BLaER1 treated with 17β-estradiol and CSF1 and Interleukin-3, amounts not matched to agents 10 nM and 100 nM (cell line): ENCODE results near the gene FKRP.

Source experiments
- H3K27ac ChIP-seq, 11 experiments: shearing (Covaris generic); formaldehyde crosslinking; 2 replicates each; pipeline ENCODE4 v1.8.1; 2022
- H3K27me3 ChIP-seq, 11 experiments: shearing (Covaris generic); formaldehyde crosslinking; 2 replicates each; pipeline ENCODE4 v1.8.1; 2022
- H3K36me3 ChIP-seq, 11 experiments: shearing (Covaris generic); formaldehyde crosslinking; 2 replicates each; pipeline ENCODE4 v1.8.1; 2022
- H3K4me1 ChIP-seq, 10 experiments: shearing (Covaris generic); formaldehyde crosslinking; 2 replicates each; pipeline ENCODE4 v1.8.1; 2022
- H3K4me2 ChIP-seq, 11 experiments: shearing (Covaris generic); formaldehyde crosslinking; 2 replicates each; pipeline ENCODE4 v1.8.1; 2022
- H3K4me3 ChIP-seq, 10 experiments: shearing (Covaris generic); formaldehyde crosslinking; 2 replicates each; pipeline ENCODE4 v1.8.1; 2022
- H3K9ac ChIP-seq, 11 experiments: shearing (Covaris generic); formaldehyde crosslinking; 2 replicates each; pipeline ENCODE4 v1.8.1; 2022
- H3K9me3 ChIP-seq, 11 experiments: shearing (Covaris generic); formaldehyde crosslinking; replicated peaks in 1 of 11; 2 replicates each; pipeline ENCODE4 v1.8.1; 2022
- H4K20me1 ChIP-seq, 11 experiments: shearing (Covaris generic); formaldehyde crosslinking; 2 replicates each; pipeline ENCODE4 v1.8.1; 2022
- Cebpa-rat ChIP-seq, 11 experiments: shearing (Covaris generic); IDR thresholded peaks; 2 replicates each; pipeline ENCODE4 v1.8.1; 2022

FKRP gene

DNA sequence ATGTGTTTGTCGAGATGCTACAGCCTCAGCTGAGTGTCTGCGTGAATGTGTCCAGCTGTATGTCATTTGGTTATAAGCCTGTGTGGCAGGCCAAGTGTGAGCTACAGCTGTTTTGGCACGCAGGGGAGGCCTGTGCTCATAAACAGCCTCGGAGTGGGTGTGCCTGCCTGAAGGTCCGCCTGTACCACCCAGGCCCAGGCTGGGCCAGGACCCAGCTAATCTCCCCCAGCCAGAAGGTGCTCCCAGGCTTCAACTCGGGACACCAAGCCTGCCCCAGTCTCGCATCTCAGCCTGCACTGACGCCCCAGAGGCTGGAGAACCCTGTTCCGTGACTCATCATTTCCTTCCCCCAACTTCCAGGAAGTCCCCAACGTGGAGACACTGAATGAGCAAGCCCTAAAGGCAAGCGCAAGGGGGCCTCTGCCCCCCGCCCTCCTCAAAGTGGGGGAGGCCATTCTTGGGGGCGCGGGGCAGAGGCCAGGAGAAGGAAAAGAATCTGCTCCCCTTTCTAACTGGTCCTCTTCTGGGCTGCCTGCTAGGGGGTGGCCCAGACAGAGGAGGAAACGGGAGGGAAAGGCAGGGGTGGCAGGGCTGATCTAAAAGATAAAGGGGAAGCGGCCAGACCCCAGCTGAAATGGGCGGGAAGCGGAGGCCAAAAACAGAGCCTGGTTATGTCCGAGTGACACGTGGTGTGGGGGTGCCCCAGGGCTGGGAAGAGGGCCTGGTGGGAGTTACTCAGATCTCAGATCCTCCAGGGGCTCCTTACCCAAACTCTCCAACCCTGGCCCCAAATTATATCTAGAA, 40.6 kb downstream of the FKRP start:
- H3K36me3 ChIP-seq = peaks cover 21 to 48% (median 45%) of the 10 kb centered on the region in 11 experiments
- H3K9ac ChIP-seq = peak overlapping the region; percentile 88 to 99 (median 94)
- H3K4me2 ChIP-seq = peak overlapping the region; percentile 87 to 98 (median 94)
- H3K4me3 ChIP-seq = peak overlapping the region; percentile 85 to 99 (median 96)
- no peaks in the 10 kb centered on the region for H3K9me3 ChIP-seq
- no peaks in the 10 kb centered on the region for H3K27me3 ChIP-seq
- peak overlapping the region; percentile 55 to 97 (median 93) for H3K27ac ChIP-seq
- TF ChIP-seq Cebpa-rat (IDR thresholded peaks at IDR 0.05) = no peak
- peaks cover 49 to 65% (median 57%) of the 10 kb centered on the region in 10 experiments for H3K4me1 ChIP-seq
- H4K20me1 ChIP-seq = peaks cover 0 to 69% (median 60%) of the 10 kb centered on the region in 11 experiments; a peak in 19 of 22 replicates

DNA sequence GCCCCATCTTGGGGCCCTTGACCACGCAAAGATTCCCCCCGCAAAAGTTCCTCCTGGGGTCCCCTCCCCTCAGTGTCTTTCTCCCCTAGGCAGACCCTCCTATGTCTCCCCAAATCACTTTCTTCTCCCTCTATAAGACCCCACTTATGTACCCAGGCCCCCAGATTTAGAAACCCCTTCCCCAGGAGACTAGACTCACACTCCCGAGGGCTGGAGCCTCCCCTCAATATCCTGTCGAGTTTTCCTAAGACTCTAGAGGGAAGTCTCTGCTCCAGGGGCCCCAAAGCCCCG, 41.1 kb downstream of the FKRP start:
- H3K4me3 ChIP-seq = peak overlapping the region; percentile 85 to 99 (median 96)
- TF ChIP-seq Cebpa-rat (IDR thresholded peaks at IDR 0.05) = no peak
- peaks cover 47 to 65% (median 57%) of the 10 kb centered on the region in 10 experiments for H3K4me1 ChIP-seq
- no peaks in the 10 kb centered on the region for H3K27me3 ChIP-seq
- H3K9ac ChIP-seq = peak overlapping the region; percentile 88 to 99 (median 94)
- H3K9me3 ChIP-seq = no peaks in the 10 kb centered on the region
- H3K36me3 ChIP-seq = peaks cover 15 to 42% (median 39%) of the 10 kb centered on the region in 11 experiments
- peaks cover 0 to 64% (median 54%) of the 10 kb centered on the region in 11 experiments; a peak in 19 of 22 replicates for H4K20me1 ChIP-seq
- H3K27ac ChIP-seq = peak overlapping the region; percentile 55 to 97 (median 93)
- peak overlapping the region; percentile 87 to 98 (median 94) for H3K4me2 ChIP-seq

DNA sequence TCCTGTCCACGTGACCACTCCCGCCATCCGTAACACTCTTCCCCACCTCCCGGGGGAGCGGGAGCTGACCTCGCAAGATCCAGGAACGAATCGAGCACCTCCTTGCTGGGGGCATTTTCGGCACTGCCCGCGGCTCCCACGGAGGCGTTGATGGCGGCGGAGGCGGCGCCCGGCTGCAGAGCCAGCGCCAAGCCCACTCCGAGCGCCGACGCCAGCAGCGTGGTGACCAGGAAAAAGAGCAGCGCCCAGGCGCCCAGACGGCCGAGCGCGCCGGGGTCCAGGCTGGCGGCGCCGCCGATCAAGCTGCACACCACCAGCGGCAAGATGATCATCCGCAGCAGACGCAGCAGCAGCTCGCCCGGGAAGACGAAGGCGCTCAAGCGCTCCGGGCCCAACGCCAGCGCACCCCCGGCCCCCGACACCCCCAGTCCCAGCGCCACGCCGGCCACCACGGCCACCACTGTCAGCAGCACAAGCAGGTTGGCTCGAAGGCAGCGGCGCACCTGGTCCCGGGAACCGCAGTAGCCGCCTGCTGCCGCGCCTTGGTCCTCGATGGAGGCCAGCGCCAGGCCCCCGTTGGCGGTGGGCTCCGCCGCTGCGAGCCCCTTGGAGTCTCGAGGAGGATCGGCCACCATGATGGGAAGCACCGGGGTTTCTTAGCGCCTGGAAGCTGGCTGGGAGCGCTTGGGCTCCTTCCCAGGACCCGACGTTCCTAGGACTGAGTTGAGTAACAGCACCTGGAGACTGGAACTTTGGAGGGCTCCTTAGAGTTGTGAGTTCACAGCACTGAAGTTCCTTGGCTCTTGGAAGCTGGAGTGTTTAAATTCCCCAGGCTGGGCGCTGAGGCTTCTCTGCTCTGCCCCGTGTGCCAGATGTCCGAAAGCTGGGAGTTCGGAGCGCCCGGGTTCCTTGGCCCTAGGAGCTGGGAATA, 41.7 kb downstream of the FKRP start:
- peak overlapping the region; percentile 88 to 99 (median 94) for H3K9ac ChIP-seq
- peaks cover 50 to 66% (median 61%) of the 10 kb centered on the region in 10 experiments for H3K4me1 ChIP-seq
- peak overlapping the region; percentile 55 to 97 (median 93) for H3K27ac ChIP-seq
- no peak for TF ChIP-seq Cebpa-rat (IDR thresholded peaks at IDR 0.05)
- H3K9me3 ChIP-seq = no peaks in the 10 kb centered on the region
- H4K20me1 ChIP-seq = peaks cover 0 to 57% (median 48%) of the 10 kb centered on the region in 11 experiments; a peak in 19 of 22 replicates
- H3K4me2 ChIP-seq = peak overlapping the region; percentile 87 to 98 (median 94)
- peaks cover 11 to 36% (median 33%) of the 10 kb centered on the region in 11 experiments for H3K36me3 ChIP-seq
- peak overlapping the region; percentile 85 to 99 (median 96) for H3K4me3 ChIP-seq
- no peaks in the 10 kb centered on the region for H3K27me3 ChIP-seq

GRCh38 chr19:46788262-46788967, 42.6 kb downstream of the FKRP start, which contains the start of gene SLC1A5:
Gene SLC1A5, minus strand, starts transcription at chr19:46788594. Its CDS starts 629 bp downstream, at chr19:46787965.
- Histone ChIP-seq H3K4me3 (peak within 1 kb of the TSS; percentile 85 to 99 (median 96)), H3K4me2 (peak within 1 kb of the TSS; percentile 87 to 98 (median 94)), H3K9me3 (no peaks in the 10 kb centered on the region), H3K4me1 (peaks cover 50 to 66% (median 61%) of the 10 kb centered on the region in 10 experiments), H3K36me3 (peaks cover 2 to 28% (median 25%) of the 10 kb centered on the region in 11 experiments), H3K27ac (peak within 1 kb of the TSS; percentile 55 to 97 (median 93); a peak in 21 of 22 replicates), H4K20me1 (peaks cover 0 to 49% (median 40%) of the 10 kb centered on the region in 11 experiments; a peak in 19 of 22 replicates), H3K9ac (peak within 1 kb of the TSS; percentile 88 to 99 (median 94)), H3K27me3 (no peaks in the 10 kb centered on the region)
- TF ChIP-seq Cebpa-rat (IDR thresholded peaks at IDR 0.05) = no peak

- no peak for TF ChIP-seq Cebpa-rat (IDR thresholded peaks at IDR 0.05)
- Histone ChIP-seq H3K9ac (peak overlapping the region in 2 of 11 experiments; percentile 30 to 44; a peak in 4 of 22 replicates), H3K9me3 (no peaks in the 10 kb centered on the region), H3K27me3 (no peaks in the 10 kb centered on the region), H3K36me3 (peaks cover 0 to 23% (median 20%) of the 10 kb centered on the region in 11 experiments; a peak in 19 of 22 replicates), H3K27ac (peak overlapping the region in 8 of 11 experiments; percentile 38 to 64 (median 53); a peak in 10 of 22 replicates), H3K4me1 (peaks cover 46 to 66% (median 61%) of the 10 kb centered on the region in 10 experiments), H3K4me2 (peak overlapping the region; percentile 33 to 98 (median 59)), H4K20me1 (peaks cover 0 to 44% (median 34%) of the 10 kb centered on the region in 11 experiments; a peak in 19 of 22 replicates), H3K4me3 (peak overlapping the region in 1 of 10 experiments; percentile 92; a peak in 2 of 20 replicates)
Measured at GRCh38 chr19:46788968-46789338, 43.1 kb downstream of the FKRP start.

DNA sequence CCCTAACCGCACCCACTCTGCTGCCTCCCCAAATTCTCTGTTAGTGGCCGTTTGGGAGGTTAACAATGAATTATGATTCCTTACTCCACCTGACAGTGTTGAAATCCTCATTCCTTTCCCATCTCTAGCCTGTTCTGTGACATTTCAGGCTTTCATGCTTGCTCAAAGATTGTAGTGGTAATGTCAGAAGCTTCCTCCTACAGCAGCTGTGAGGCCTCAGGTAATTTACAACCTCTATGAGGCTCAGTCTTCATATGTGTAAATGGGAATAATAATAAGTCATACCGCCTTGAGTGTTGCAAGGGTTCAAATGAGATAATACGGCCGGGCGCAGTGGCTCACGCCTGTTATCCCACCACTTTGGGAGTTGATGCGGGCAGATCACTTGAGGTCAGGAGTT, 43.5 kb downstream of the FKRP start:
- TF ChIP-seq Cebpa-rat (IDR thresholded peaks at IDR 0.05) = no peak
- Histone ChIP-seq H4K20me1 (peaks cover 0 to 40% (median 30%) of the 10 kb centered on the region in 11 experiments; a peak in 19 of 22 replicates), H3K9me3 (no peaks in the 10 kb centered on the region), H3K9ac (peak overlapping the region in 1 of 11 experiments; percentile 44; a peak in 2 of 22 replicates), H3K4me2 (peak overlapping the region; percentile 33 to 98 (median 59); a peak in 19 of 22 replicates), H3K36me3 (peaks cover 0 to 18% (median 15%) of the 10 kb centered on the region in 11 experiments; a peak in 16 of 22 replicates), H3K4me1 (peaks cover 42 to 65% (median 58%) of the 10 kb centered on the region in 10 experiments), H3K4me3 (no peak overlapping the region), H3K27me3 (no peaks in the 10 kb centered on the region), H3K27ac (peak overlapping the region in 4 of 11 experiments; percentile 38 to 64 (median 50); a peak in 3 of 22 replicates)

GRCh38 chr19:46791944-46792343, 46.1 kb downstream of the FKRP start:
- peak in 3 of 11 experiments; percentile 35 to 86 (median 45); a peak in 3 of 22 replicates for TF ChIP-seq Cebpa-rat (IDR thresholded peaks at IDR 0.05)
- no peaks in the 10 kb centered on the region for H3K9me3 ChIP-seq
- no peaks in the 10 kb centered on the region; a peak in 1 of 22 replicates for H3K27me3 ChIP-seq
- H3K9ac ChIP-seq = peak overlapping the region in 8 of 11 experiments; percentile 12 to 78 (median 61); a peak in 15 of 22 replicates
- H4K20me1 ChIP-seq = peaks cover 0 to 14% (median 9%) of the 10 kb centered on the region in 11 experiments; a peak in 11 of 22 replicates
- no peaks in the 10 kb centered on the region for H3K36me3 ChIP-seq
- peaks cover 33 to 76% (median 68%) of the 10 kb centered on the region in 10 experiments for H3K4me1 ChIP-seq
- H3K27ac ChIP-seq = peak overlapping the region in 9 of 11 experiments; percentile 23 to 89 (median 81); a peak in 18 of 22 replicates
- no peak overlapping the region for H3K4me3 ChIP-seq
- peak overlapping the region; percentile 47 to 85 (median 76) for H3K4me2 ChIP-seq
